ENCODE data around the gene RAB31.

The RAB31 gene

GRCh38 chr18:9743200-9744016, 35.3 kb downstream of the RAB31 start:
- Histone ChIP-seq H3K4me3 (ENCODE audit: low read depth in 1 of 5, low read length in 5 of 5) (no peak overlapping the region), H3K27ac (ENCODE audit: low read depth, low read length) (no peak overlapping the region)

GRCh38 chr18:9746958-9747357, 38.9 kb downstream of the RAB31 start:
- Histone ChIP-seq H3K9me3 (ENCODE audit: control insufficient read depth in 5 of 5, low read length in 5 of 5) (no peaks in the 10 kb centered on the region), H3K27me3 (ENCODE audit: control insufficient read depth in 5 of 5, insufficient read depth in 4 of 5, low read length in 5 of 5) (no peaks in the 10 kb centered on the region), H3K9ac (ENCODE audit: low read length in 5 of 5) (no peak overlapping the region), H3K36me3 (ENCODE audit: control insufficient read depth in 5 of 5, insufficient read depth in 5 of 5, low read length in 5 of 5) (no peaks in the 10 kb centered on the region), H3K4me3 (ENCODE audit: low read depth in 1 of 5, low read length in 5 of 5) (no peak overlapping the region), H3K27ac (ENCODE audit: low read depth, low read length) (no peak overlapping the region), H3K4me1 (ENCODE audit: control insufficient read depth in 5 of 5, insufficient read depth in 5 of 5, low read length in 5 of 5) (peaks cover 4 to 32% (median 11%) of the 10 kb centered on the region in 5 donors)

More at GRCh38 chr18:9743200-9744016, 35.3 kb downstream of the RAB31 start:
- Histone ChIP-seq H3K4me1 (ENCODE audit: control insufficient read depth in 5 of 5, insufficient read depth in 5 of 5, low read length in 5 of 5) (peaks cover 7 to 30% (median 21%) of the 10 kb centered on the region in 5 donors), H3K9me3 (ENCODE audit: control insufficient read depth in 5 of 5, low read length in 5 of 5) (no peaks in the 10 kb centered on the region), H3K9ac (ENCODE audit: low read length in 5 of 5) (no peak overlapping the region), H3K36me3 (ENCODE audit: control insufficient read depth in 5 of 5, insufficient read depth in 5 of 5, low read length in 5 of 5) (no peaks in the 10 kb centered on the region), H3K27me3 (ENCODE audit: control insufficient read depth in 5 of 5, insufficient read depth in 4 of 5, low read length in 5 of 5) (no peaks in the 10 kb centered on the region)

- Histone ChIP-seq H3K9me3 (ENCODE audit: control insufficient read depth in 5 of 5, low read length in 5 of 5) (no peaks in the 10 kb centered on the region), H3K9ac (ENCODE audit: low read length in 5 of 5) (no peak overlapping the region), H3K27me3 (ENCODE audit: control insufficient read depth in 5 of 5, insufficient read depth in 4 of 5, low read length in 5 of 5) (no peaks in the 10 kb centered on the region), H3K4me1 (ENCODE audit: control insufficient read depth in 5 of 5, insufficient read depth in 5 of 5, low read length in 5 of 5) (peaks cover 0 to 13% (median 0%) of the 10 kb centered on the region in 5 donors), H3K4me3 (ENCODE audit: low read depth in 1 of 5, low read length in 5 of 5) (no peak overlapping the region), H3K27ac (ENCODE audit: low read depth, low read length) (no peak overlapping the region), H3K36me3 (ENCODE audit: control insufficient read depth in 5 of 5, insufficient read depth in 5 of 5, low read length in 5 of 5) (no peaks in the 10 kb centered on the region)
Measured at GRCh38 chr18:9749611-9750010, 41.5 kb downstream of the RAB31 start.

- Histone ChIP-seq H3K27ac (ENCODE audit: low read depth, low read length) (no peak overlapping the region), H3K36me3 (ENCODE audit: control insufficient read depth in 5 of 5, insufficient read depth in 5 of 5, low read length in 5 of 5) (no peaks in the 10 kb centered on the region), H3K4me3 (ENCODE audit: low read depth in 1 of 5, low read length in 5 of 5) (no peak overlapping the region), H3K9me3 (ENCODE audit: control insufficient read depth in 5 of 5, low read length in 5 of 5) (no peaks in the 10 kb centered on the region), H3K9ac (ENCODE audit: low read length in 5 of 5) (no peak overlapping the region), H3K4me1 (ENCODE audit: control insufficient read depth in 5 of 5, insufficient read depth in 5 of 5, low read length in 5 of 5) (peaks cover 0 to 13% (median 0%) of the 10 kb centered on the region in 5 donors), H3K27me3 (ENCODE audit: control insufficient read depth in 5 of 5, insufficient read depth in 4 of 5, low read length in 5 of 5) (no peaks in the 10 kb centered on the region)
Measured at GRCh38 chr18:9750112-9750511, 42.0 kb downstream of the RAB31 start.

GRCh38 chr18:9750606-9751304, 42.7 kb downstream of the RAB31 start:
- no peak overlapping the region for H3K27ac ChIP-seq (ENCODE audit: low read depth, low read length)
- no peaks in the 10 kb centered on the region for H3K36me3 ChIP-seq (ENCODE audit: control insufficient read depth in 5 of 5, insufficient read depth in 5 of 5, low read length in 5 of 5)
- no peak overlapping the region for H3K9ac ChIP-seq (ENCODE audit: low read length in 5 of 5)
- H3K9me3 ChIP-seq (ENCODE audit: control insufficient read depth in 5 of 5, low read length in 5 of 5), result no peaks in the 10 kb centered on the region
- no peak overlapping the region for H3K4me3 ChIP-seq (ENCODE audit: low read depth in 1 of 5, low read length in 5 of 5)
- H3K4me1 ChIP-seq (ENCODE audit: control insufficient read depth in 5 of 5, insufficient read depth in 5 of 5, low read length in 5 of 5), result peaks cover 0 to 19% (median 3%) of the 10 kb centered on the region in 5 donors
- H3K27me3 ChIP-seq (ENCODE audit: control insufficient read depth in 5 of 5, insufficient read depth in 4 of 5, low read length in 5 of 5), result no peaks in the 10 kb centered on the region

GRCh38 chr18:9751371-9752031, 43.4 kb downstream of the RAB31 start:
- no peak overlapping the region for H3K4me3 ChIP-seq (ENCODE audit: low read depth in 1 of 5, low read length in 5 of 5)
- H3K36me3 ChIP-seq (ENCODE audit: control insufficient read depth in 5 of 5, insufficient read depth in 5 of 5, low read length in 5 of 5), result no peaks in the 10 kb centered on the region
- H3K9ac ChIP-seq (ENCODE audit: low read length in 5 of 5), result no peak overlapping the region
- peaks cover 0 to 23% (median 3%) of the 10 kb centered on the region in 5 donors for H3K4me1 ChIP-seq (ENCODE audit: control insufficient read depth in 5 of 5, insufficient read depth in 5 of 5, low read length in 5 of 5)
- no peak overlapping the region for H3K27ac ChIP-seq (ENCODE audit: low read depth, low read length)
- no peaks in the 10 kb centered on the region for H3K9me3 ChIP-seq (ENCODE audit: control insufficient read depth in 5 of 5, low read length in 5 of 5)
- no peaks in the 10 kb centered on the region for H3K27me3 ChIP-seq (ENCODE audit: control insufficient read depth in 5 of 5, insufficient read depth in 4 of 5, low read length in 5 of 5)

- Histone ChIP-seq H3K36me3 (ENCODE audit: control insufficient read depth in 5 of 5, insufficient read depth in 5 of 5, low read length in 5 of 5) (peaks cover 0 to 3% (median 0%) of the 10 kb centered on the region in 5 donors), H3K27ac (ENCODE audit: low read depth, low read length) (no peak overlapping the region), H3K27me3 (ENCODE audit: control insufficient read depth in 5 of 5, insufficient read depth in 4 of 5, low read length in 5 of 5) (no peaks in the 10 kb centered on the region), H3K9ac (ENCODE audit: low read length in 5 of 5) (no peak overlapping the region), H3K4me3 (ENCODE audit: low read depth in 1 of 5, low read length in 5 of 5) (no peak overlapping the region), H3K9me3 (ENCODE audit: control insufficient read depth in 5 of 5, low read length in 5 of 5) (no peaks in the 10 kb centered on the region), H3K4me1 (ENCODE audit: control insufficient read depth in 5 of 5, insufficient read depth in 5 of 5, low read length in 5 of 5) (peaks cover 0 to 43% (median 3%) of the 10 kb centered on the region in 5 donors)
Measured at GRCh38 chr18:9753846-9754245, 45.7 kb downstream of the RAB31 start.

- no peaks in the 10 kb centered on the region for H3K9me3 ChIP-seq (ENCODE audit: control insufficient read depth in 5 of 5, low read length in 5 of 5)
- H3K36me3 ChIP-seq (ENCODE audit: control insufficient read depth in 5 of 5, insufficient read depth in 5 of 5, low read length in 5 of 5), result peaks cover 0 to 3% (median 0%) of the 10 kb centered on the region in 5 donors
- H3K4me1 ChIP-seq (ENCODE audit: control insufficient read depth in 5 of 5, insufficient read depth in 5 of 5, low read length in 5 of 5), result peaks cover 0 to 39% (median 3%) of the 10 kb centered on the region in 5 donors
- no peaks in the 10 kb centered on the region for H3K27me3 ChIP-seq (ENCODE audit: control insufficient read depth in 5 of 5, insufficient read depth in 4 of 5, low read length in 5 of 5)
- H3K27ac ChIP-seq (ENCODE audit: low read depth, low read length), result no peak overlapping the region
- H3K4me3 ChIP-seq (ENCODE audit: low read depth in 1 of 5, low read length in 5 of 5), result no peak overlapping the region
- no peak overlapping the region for H3K9ac ChIP-seq (ENCODE audit: low read length in 5 of 5)
Measured at GRCh38 chr18:9755110-9755509, 47.0 kb downstream of the RAB31 start.

GRCh38 chr18:9755615-9756014, 47.5 kb downstream of the RAB31 start:
- no peak overlapping the region for H3K9ac ChIP-seq (ENCODE audit: low read length in 5 of 5)
- no peak overlapping the region for H3K4me3 ChIP-seq (ENCODE audit: low read depth in 1 of 5, low read length in 5 of 5)
- no peak overlapping the region for H3K27ac ChIP-seq (ENCODE audit: low read depth, low read length)
- no peaks in the 10 kb centered on the region for H3K9me3 ChIP-seq (ENCODE audit: control insufficient read depth in 5 of 5, low read length in 5 of 5)
- no peaks in the 10 kb centered on the region for H3K27me3 ChIP-seq (ENCODE audit: control insufficient read depth in 5 of 5, insufficient read depth in 4 of 5, low read length in 5 of 5)
- peaks cover 0 to 3% (median 0%) of the 10 kb centered on the region in 5 donors for H3K36me3 ChIP-seq (ENCODE audit: control insufficient read depth in 5 of 5, insufficient read depth in 5 of 5, low read length in 5 of 5)
- H3K4me1 ChIP-seq (ENCODE audit: control insufficient read depth in 5 of 5, insufficient read depth in 5 of 5, low read length in 5 of 5), result peaks cover 0 to 36% (median 2%) of the 10 kb centered on the region in 5 donors

Data from subcutaneous abdominal adipose tissue (tissue), 5 donors.